Adrenal gland (tissue), 12 donors: ENCODE results near the gene BCL2L1. TPM values are rescaled to one million over a fixed set of nuclear protein-coding genes. Genes with fewer than 3 reads are reported as not detected.

ENCODE experiments used
- DNase-seq, 7 donors: peaks; one replicate each; pipeline ENCODE4 v3.0.0-alpha.2; 2019 to 2020
- H3K27ac ChIP-seq, 5 donors: fragments of 200-600 bp; sonication (generic) in 4 of 5; 1 replicate in 3 of 5; 2 replicates in 2 of 5; pipeline versions ENCODE4 v1.5.1 to v1.8.0; 2016 to 2020; ENCODE audit warnings: mild to moderate bottlenecking in 1 of 5
- H3K27me3 ChIP-seq: fragments of 200-600 bp; 2 replicates; pipeline ENCODE4 v1.8.0; 2021
- H3K36me3 ChIP-seq, 2 donors: fragments of 200-600 bp; replicated peaks in 1 of 2; 1 replicate in 1 of 2; 2 replicates in 1 of 2; pipeline versions ENCODE4 v1.5.1 to v1.8.0; 2018 to 2022
- H3K4me1 ChIP-seq, 2 donors: fragments of 200-600 bp; replicated peaks in 1 of 2; 1 replicate in 1 of 2; 2 replicates in 1 of 2; pipeline versions ENCODE4 v1.5.1 to v1.8.0; 2018 to 2021
- H3K4me3 ChIP-seq, 4 donors: fragments of 200-600 bp; sonication (generic) in 3 of 4; one replicate each; pipeline ENCODE4 v1.5.1; 2016 to 2018
- H3K9me3 ChIP-seq, 3 donors: fragments of 200-600 bp; sonication (generic) in 1 of 3; replicated peaks in 1 of 3; 1 replicate in 2 of 3; 2 replicates in 1 of 3; pipeline versions ENCODE4 v1.5.1 to v1.8.0; 2016 to 2021
- CTCF ChIP-seq, 6 experiments: fragments of 450-650 bp in 4 of 6; fragments of 200-600 bp in 2 of 6; sonication (generic) in 1 of 6; IDR thresholded peaks; 1 replicate in 5 of 6; 2 replicates in 1 of 6; pipeline versions ENCODE4 v1.5.1 to v1.8.0; 2016 to 2021; ENCODE audit warnings: antibody characterized with exemption in 6 of 6, mild to moderate bottlenecking in 2 of 6, moderate library complexity in 1 of 6
- POLR2A ChIP-seq, 2 donors: fragments of 450-650 bp; IDR thresholded peaks; one replicate each; pipeline ENCODE4 v1.6.1; 2017; ENCODE audit warnings: antibody characterized with exemption in 2 of 2, mild to moderate bottlenecking in 2 of 2, moderate library complexity in 1 of 2
- WGBS, 4 donors: extraction: QIAGEN DNeasy Blood & Tissue Kit in 2 of 4; methylation state at CpG; one replicate each; pipeline versions ENCODE4 v1.1.5 to v1.1.7; 2013 to 2017; 5-methylcytosine and 5-hydroxymethylcytosine counted together
- intact Hi-C, 2 donors: fragments of 100-400 bp; cut with DNase I; formaldehyde crosslinking; loops; one replicate each; pipeline versions ENCODE4 v1.14.1 to v1.15.0; 2022 to 2023
- polyA plus RNA-seq, 3 donors: library from polyadenylated mRNA; stranded (reverse); fragments of 200-250 nt in 2 of 3; fragments of 350-450 nt in 1 of 3; fragmentation: Illumina TruSeq in 1 of 3; extraction: RNeasy Lipid Tissue Mini Kit (QIAGEN cat#74804) in 1 of 3; gene quantifications; one replicate each; pipeline ENCODE4 v1.2.3, GENCODE V29; 2013 to 2014
- total RNA-seq, 9 donors: library from RNA; depleted of rRNA in 4 of 9; stranded (reverse); fragments of >200 nt in 4 of 9; fragments of 120-200 nt in 1 of 9; fragmentation: NEBNext Ultra II Directional in 1 of 9; extraction: Animal tissue kit (Norgen Biotek cat#: 25700) in 1 of 9; gene quantifications; one replicate each; pipeline versions ENCODE4 v1.1.0 to v1.2.4, GENCODE V29; 2013 to 2023
- donor health status: healthy with polysubstance abuse.
- donor health status: Bipolar disorder and iron deficiency.
- donor health status: DM: yes; HTN: yes; CAD: no.
- donor health status: DM: no; HTN: no; CAD: no.
- donor health status: DM: no; HTN: no; CAD: no.
- donor health status: DM: yes; HTN: yes; CAD: no.

BCL2L1 gene
- total and polyA plus RNA-seq, 12 donors: 40.2 to 143 (median 64.4) TPM

DNA sequence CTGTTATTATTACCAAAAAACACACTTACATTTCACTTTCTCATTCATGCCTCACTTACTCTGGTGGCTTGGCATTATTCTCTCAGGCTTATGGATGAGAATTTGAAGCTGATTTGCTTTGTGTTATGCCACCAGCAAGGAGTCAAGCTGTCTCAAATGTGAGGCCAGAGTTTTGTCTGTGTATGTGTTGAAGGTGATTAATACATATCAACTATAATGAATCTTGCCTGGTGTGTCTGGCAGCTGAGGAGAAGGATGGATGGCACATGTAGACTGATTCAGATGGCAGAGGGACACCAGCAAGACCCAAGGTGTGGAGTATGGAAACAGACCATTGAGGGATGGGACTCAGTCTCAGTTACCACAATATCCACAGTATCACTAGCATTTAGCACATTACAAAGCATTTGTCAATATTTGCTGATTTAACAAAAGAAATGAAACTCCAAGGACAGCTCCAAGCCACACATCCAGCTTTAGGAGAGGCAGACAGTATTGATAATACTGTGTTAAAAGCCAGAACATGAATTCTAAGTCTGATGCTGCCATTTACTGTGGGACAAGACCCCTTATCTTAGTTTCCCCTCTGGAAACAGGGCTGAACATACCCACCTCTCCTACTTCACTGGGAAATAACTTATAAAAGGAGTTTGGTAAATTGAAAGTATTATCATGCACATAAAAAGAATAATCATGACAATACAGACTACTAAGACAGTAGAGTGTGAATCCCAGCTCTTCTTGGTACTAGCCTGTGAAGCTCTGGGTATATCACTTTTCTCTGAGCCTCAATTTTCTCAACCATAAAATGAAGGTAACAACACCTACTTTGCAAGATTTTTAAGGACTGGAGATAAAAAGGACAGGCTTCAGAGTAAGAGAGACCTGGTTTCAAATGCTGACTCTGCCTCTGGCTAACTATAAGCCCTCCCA lies 11.2 kb downstream of the BCL2L1 start:
- peak overlapping the region in 4 of 5 donors; percentile 89 to 95 (median 90) for H3K27ac ChIP-seq
- TF ChIP-seq CTCF (IDR thresholded peaks at IDR 0.05) (no peak), POLR2A (IDR thresholded peaks at IDR 0.05) (no peak)
- DNase-seq: no peak
- peak overlapping the region in 1 of 4 donors; percentile 16 for H3K4me3 ChIP-seq
- peaks cover 59 to 78% of the 10 kb centered on the region in 2 donors for H3K4me1 ChIP-seq
- H3K36me3 ChIP-seq: peaks cover 0 to 24% of the 10 kb centered on the region in 2 donors
- H3K9me3 ChIP-seq: no peaks in the 10 kb centered on the region
- intact Hi-C loops: no loop called here
- no peaks in the 10 kb centered on the region for H3K27me3 ChIP-seq

GRCh38 chr20:31710423-31711108 lies 12.1 kb downstream of the BCL2L1 start:
- H3K27ac ChIP-seq: peak overlapping the region in 3 of 5 donors; percentile 89 to 95 (median 91)
- 82 to 93% (median 85%) methylated on average over 4 to 5 of the region's 5 CpGs for WGBS, 4 donors
- H3K4me1 ChIP-seq: peaks cover 67 to 76% of the 10 kb centered on the region in 2 donors
- no peak for TF ChIP-seq POLR2A (IDR thresholded peaks at IDR 0.05)
- TF ChIP-seq CTCF (IDR thresholded peaks at IDR 0.05): no peak
- no peaks in the 10 kb centered on the region for H3K9me3 ChIP-seq
- DNase-seq: no peak
- H3K27me3 ChIP-seq: no peaks in the 10 kb centered on the region
- peaks cover 0 to 29% of the 10 kb centered on the region in 2 donors for H3K36me3 ChIP-seq
- H3K4me3 ChIP-seq: no peak overlapping the region
- intact Hi-C loops: no loop called here

DNA sequence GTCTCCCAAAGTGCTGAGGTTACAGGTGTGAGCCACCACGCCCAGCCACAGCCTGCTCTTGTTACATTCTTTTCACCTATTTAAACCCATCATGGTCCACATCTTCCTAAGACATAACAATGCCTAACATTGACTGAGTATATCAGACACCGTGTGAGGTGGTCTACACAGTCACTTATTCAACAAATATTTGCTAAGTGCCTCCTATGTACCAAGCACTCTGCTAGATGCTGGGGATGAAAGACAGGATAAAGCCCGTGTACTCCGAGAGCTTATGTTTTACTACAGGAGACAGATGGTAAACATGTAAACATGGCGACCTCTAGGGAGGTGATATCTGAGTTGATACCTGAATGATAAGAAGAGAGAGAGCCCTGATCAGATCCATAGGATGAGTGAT lies 12.7 kb downstream of the BCL2L1 start:
- Histone ChIP-seq H3K4me3 (no peak overlapping the region), H3K27ac (peak overlapping the region in 2 of 5 donors; percentile 89 to 95), H3K27me3 (no peaks in the 10 kb centered on the region), H3K9me3 (no peaks in the 10 kb centered on the region), H3K4me1 (peaks cover 67 to 71% of the 10 kb centered on the region in 2 donors), H3K36me3 (peaks cover 0 to 29% of the 10 kb centered on the region in 2 donors)
- no peak for DNase-seq
- 91 to 93% (median 92%) methylated on average over 5 of the region's 5 CpGs for WGBS, 4 donors
- TF ChIP-seq CTCF (IDR thresholded peaks at IDR 0.05) (no peak), POLR2A (IDR thresholded peaks at IDR 0.05) (no peak)
- intact Hi-C loops: no loop called here
